ENCODE results near the gene CDH13. TPM values are rescaled to one million over a fixed set of nuclear protein-coding genes. Genes with fewer than 3 reads are reported as not detected.
A peak's percentile ranks its signal among the peaks of the same experiment; 100 is the strongest.

Gene CDH13
- total RNA-seq, 1 donor from 2014 or later, result 14.3 TPM

DNA sequence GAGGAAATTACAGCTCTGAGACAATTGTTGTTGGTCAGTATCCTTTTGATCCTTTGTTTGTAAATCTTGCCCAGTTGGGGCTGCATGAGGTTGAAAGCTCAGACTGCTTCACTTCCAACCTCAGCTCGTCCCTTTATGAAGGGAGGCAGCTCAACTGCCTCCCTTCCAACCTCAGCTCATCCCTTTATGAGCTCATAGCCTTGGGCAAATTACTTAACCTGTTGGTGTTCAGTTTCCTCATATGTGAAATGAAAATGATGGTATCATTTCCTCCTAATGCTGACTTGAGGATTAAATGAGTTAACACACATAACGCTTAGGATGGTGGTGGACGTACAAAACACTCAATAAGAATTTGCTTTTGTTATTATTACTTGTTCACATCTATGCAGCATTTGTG is 265.1 kb downstream of the CDH13 start:
- TF ChIP-seq, protein P1, sequence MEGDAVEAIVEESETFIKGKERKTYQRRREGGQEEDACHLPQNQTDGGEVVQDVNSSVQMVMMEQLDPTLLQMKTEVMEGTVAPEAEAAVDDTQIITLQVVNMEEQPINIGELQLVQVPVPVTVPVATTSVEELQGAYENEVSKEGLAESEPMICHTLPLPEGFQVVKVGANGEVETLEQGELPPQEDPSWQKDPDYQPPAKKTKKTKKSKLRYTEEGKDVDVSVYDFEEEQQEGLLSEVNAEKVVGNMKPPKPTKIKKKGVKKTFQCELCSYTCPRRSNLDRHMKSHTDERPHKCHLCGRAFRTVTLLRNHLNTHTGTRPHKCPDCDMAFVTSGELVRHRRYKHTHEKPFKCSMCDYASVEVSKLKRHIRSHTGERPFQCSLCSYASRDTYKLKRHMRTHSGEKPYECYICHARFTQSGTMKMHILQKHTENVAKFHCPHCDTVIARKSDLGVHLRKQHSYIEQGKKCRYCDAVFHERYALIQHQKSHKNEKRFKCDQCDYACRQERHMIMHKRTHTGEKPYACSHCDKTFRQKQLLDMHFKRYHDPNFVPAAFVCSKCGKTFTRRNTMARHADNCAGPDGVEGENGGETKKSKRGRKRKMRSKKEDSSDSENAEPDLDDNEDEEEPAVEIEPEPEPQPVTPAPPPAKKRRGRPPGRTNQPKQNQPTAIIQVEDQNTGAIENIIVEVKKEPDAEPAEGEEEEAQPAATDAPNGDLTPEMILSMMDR (IDR thresholded peaks at IDR 0.05), result no peak
- no peak overlapping the region for H3K4me3 ChIP-seq
- intact Hi-C loops (cut with DNase I), result no loop called here
- no peaks in the 10 kb centered on the region for H3K27me3 ChIP-seq (ENCODE audit: low read depth)
- H3K9me3 ChIP-seq, result no peaks in the 10 kb centered on the region
- H3K4me1 ChIP-seq, result no peaks in the 10 kb centered on the region
- ATAC-seq (no peak), DNase-seq (no peak)
- H3K27ac ChIP-seq, result no peak overlapping the region
- no peaks in the 10 kb centered on the region for H3K36me3 ChIP-seq

DNA sequence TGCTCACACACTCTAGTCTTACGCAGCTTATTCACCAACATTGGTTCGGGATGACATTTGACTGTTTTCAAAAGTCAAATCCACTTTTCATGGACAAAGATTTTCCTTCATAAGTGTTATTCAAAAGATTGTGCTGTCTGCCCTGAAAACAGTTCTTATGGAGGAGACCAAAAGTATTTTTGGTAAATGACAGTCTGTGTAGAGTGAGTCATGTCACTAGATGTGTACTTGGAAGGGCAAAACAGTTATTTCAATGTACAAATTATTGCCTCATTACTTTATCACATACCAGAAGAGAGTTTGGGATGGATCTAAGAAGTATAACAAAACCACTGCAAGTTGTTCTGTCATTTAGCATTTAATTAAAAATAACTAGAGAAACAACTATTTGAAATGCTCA is 265.6 kb downstream of the CDH13 start:
- intact Hi-C loops (cut with DNase I), result no loop called here
- ATAC-seq (no peak), DNase-seq (no peak)
- H3K27ac ChIP-seq, result no peak overlapping the region
- H3K4me1 ChIP-seq, result no peaks in the 10 kb centered on the region
- H3K36me3 ChIP-seq, result no peaks in the 10 kb centered on the region
- no peak overlapping the region for H3K4me3 ChIP-seq
- TF ChIP-seq, protein P1 (IDR thresholded peaks at IDR 0.05), result no peak
- H3K9me3 ChIP-seq, result no peaks in the 10 kb centered on the region
- no peaks in the 10 kb centered on the region for H3K27me3 ChIP-seq (ENCODE audit: low read depth)

DNA sequence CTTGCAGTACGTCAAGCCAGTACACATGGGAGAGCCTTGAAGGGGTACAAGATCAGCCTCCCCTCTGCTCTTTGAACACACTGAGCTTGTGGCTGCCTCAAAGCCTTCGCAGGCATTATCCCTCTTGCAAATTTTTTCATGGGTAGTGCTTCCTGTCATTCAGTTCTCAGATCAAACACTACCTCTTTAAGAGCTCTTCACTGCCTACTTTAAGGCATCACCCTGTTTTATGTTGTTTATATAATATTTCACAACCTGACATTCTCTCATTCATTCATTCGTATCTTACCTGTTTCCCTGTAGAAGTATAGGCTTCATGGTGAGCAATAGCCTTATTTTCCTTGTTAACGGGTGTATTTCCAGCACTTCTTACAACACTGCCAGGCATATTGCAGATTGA is 269.1 kb downstream of the CDH13 start:
- DNase-seq (no peak), ATAC-seq (peak; percentile 47 to 64)
- H3K36me3 ChIP-seq, result no peaks in the 10 kb centered on the region
- TF ChIP-seq, protein P1 (IDR thresholded peaks at IDR 0.05), result no peak
- H3K4me3 ChIP-seq, result no peak overlapping the region
- H3K27me3 ChIP-seq (ENCODE audit: low read depth), result no peaks in the 10 kb centered on the region
- H3K27ac ChIP-seq, result no peak overlapping the region
- H3K4me1 ChIP-seq, result peaks cover 6% of the 10 kb centered on the region
- intact Hi-C loops (cut with DNase I), result no loop called here
- H3K9me3 ChIP-seq, result no peaks in the 10 kb centered on the region

DNA sequence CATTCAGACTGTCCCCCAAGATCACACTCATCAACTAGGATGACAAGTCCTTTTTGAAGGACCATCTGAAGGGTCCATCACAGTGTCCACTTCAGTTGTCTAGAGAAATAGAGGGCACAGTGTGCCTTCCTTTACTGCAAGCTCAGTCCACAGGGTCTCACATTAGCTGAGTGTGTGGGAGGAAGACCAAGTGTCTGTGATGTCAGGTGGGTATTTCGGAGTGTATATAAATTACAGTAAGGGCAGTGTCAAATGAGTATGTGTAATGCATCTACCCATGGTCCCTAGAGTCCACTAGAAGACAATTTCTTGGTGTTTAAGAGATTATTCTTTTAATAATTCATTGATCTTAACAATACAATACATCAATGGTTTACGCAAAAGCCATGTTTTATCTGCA is 272.2 kb downstream of the CDH13 start:
- Histone ChIP-seq H3K9me3 (no peaks in the 10 kb centered on the region), H3K36me3 (no peaks in the 10 kb centered on the region), H3K27ac (no peak overlapping the region), H3K4me3 (no peak overlapping the region), H3K27me3 (ENCODE audit: low read depth) (no peaks in the 10 kb centered on the region), H3K4me1 (peaks cover 6% of the 10 kb centered on the region)
- TF ChIP-seq, protein P1 (IDR thresholded peaks at IDR 0.05), result no peak
- ATAC-seq (no peak), DNase-seq (no peak)
- intact Hi-C loops (cut with DNase I), result no loop called here

- Histone ChIP-seq H3K27me3 (ENCODE audit: low read depth) (no peaks in the 10 kb centered on the region), H3K4me1 (peaks cover 6% of the 10 kb centered on the region), H3K9me3 (no peaks in the 10 kb centered on the region), H3K4me3 (no peak overlapping the region), H3K36me3 (no peaks in the 10 kb centered on the region), H3K27ac (no peak overlapping the region)
- intact Hi-C loops (cut with DNase I), result no loop called here
- TF ChIP-seq, protein P1 (IDR thresholded peaks at IDR 0.05), result no peak
- ATAC-seq, result no peak
- DNase-seq, result no peak
Observed at GRCh38 chr16:82899731-82900450, 273.1 kb downstream of the CDH13 start.
